Testis (tissue), 2 donors: ENCODE measurements around the gene PARM1.

Source experiments
- CTCF ChIP-seq, 3 experiments: fragments of 450-650 bp in 2 of 3; fragments of 200-600 bp in 1 of 3; sonication (generic) in 1 of 3; IDR thresholded peaks; one replicate each; pipeline ENCODE4 v1.5.1; 2016 to 2019; ENCODE audit warnings: antibody characterized with exemption in 3 of 3, mild to moderate bottlenecking in 2 of 3, moderate library complexity in 1 of 3
- POLR2A ChIP-seq: fragments of 450-650 bp; IDR thresholded peaks from one replicate; pipeline ENCODE4 v1.6.1; 2017; ENCODE audit warnings: antibody characterized with exemption, mild to moderate bottlenecking, moderate library complexity

DNA sequence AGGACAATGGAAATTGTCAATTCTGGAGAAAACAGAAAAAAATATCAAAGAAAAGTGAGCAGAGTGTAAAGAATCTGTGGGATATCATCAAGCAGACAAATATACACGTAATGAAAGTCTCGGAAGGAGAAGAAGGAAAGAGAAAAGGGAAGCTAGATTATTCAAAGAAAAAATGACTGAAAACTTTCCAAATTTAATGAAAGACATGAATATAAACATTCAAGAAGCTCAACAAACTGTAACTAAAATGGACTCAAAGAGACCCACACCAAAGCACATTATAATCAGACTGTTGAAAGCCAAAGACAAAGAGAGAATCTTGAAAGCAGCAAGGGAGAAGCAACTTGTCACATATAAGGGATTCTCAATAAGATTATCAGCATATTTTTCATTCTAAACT lies 28.3 kb downstream of the PARM1 start:
- TF ChIP-seq CTCF (IDR thresholded peaks at IDR 0.05) (no peak), POLR2A (no peak)
